GM18861 (cell line): Measurements from ENCODE around the gene FRMPD2.
"Not testable (repeated sequence)": the region's sequence is repeated elsewhere in the genome, so short reads cannot be mapped to it uniquely, and the experiment has no call there.

Experiments
- ATAC-seq: cut with Tn5 transposase; IDR thresholded peaks from one replicate; pipeline ENCODE4 v1.9.1; 2021; ENCODE audit not compliant: unreplicated experiment

The FRMPD2 gene

GRCh38 chr10:48206482-48207250 is 67.8 kb downstream of the FRMPD2 start:
- ATAC-seq, result no peak

- no peak for ATAC-seq
Observed at GRCh38 chr10:48205918-48206317, 68.6 kb downstream of the FRMPD2 start.

DNA sequence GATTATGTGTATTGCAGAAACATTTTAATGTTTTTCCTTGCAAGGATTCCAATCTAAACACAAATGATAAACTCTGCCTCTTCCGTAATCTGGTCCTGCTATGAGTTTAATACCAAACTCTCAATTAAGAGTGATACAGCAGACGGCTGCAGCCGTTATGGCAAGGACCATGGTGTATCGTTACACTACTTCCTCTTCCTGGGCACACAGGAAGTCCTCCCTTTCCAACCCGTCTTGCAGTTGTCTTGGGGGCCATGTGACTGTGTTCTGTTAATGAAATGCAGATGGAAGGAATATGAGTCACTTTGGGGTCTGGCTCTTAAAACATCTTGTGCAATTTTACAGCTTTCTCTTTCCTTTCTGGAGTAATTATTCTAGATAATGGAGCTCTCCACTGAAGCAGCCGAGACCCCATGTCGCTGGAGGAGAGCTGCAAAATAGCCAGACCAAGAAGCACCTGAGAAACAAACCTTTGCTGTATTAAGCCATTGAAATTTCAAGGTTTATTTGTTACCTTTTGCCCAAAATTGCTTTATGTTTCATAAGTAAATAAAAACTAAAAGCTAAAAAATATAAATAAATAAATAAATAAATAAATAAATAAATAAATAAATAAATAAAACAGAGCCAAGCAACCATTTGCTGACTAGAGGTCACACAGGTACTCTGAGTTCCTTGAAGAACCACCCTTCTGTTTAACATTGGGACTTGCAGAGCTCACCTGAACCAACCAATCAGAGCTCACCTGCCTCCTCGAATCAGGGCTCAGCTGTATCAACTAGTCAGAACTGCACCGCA is 74.7 kb downstream of the FRMPD2 start:
- no peak for ATAC-seq

DNA sequence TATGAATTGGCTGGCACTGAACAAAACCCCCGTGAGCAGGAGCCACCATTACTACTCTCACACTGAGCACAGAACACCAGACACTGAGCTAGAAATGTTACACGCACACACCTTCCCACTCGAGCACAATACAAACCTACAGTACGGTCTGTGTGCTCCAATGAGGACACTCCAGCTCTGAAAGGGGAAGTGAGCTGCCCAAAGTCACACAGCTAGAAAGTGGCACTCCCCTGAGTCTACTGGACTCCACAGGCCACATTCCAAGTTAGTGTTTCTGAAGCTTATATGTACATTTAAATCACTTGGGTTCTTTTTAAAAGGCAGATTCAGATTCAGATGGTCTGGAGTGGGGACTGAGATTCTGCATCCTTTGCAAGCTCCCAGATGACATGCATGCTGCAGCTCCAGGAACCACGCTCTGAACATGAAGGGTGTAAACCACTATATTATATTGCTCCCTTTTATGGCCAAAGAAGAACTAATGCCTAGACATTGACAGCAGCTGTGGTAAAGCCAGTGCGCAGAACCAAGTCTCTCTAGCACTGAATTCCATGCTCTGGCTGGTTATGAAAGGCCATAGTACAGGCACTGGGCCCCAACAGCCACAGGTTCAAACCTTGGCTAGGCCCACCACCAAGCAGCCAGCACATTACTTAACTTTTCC is 77.1 kb downstream of the FRMPD2 start:
- no peak for ATAC-seq

DNA sequence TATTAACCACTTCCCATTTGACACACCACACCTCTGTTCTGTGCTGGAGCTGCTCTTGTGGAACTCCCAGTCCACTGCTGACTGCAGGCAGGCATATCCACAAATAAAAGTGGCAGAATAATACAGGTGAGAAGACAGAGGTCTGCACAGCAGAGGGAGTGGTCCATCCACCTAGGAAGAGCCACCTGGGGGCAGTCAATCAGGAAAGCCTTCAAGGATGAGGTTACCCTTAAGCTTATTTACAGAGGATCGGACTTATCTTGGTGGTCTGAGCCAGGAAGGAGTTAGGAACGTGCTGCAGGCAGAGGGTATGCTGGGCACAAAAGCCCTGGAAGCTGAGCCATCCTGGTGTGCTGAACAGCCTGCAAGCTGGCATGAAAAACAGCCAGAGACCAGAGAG is 78.7 kb downstream of the FRMPD2 start:
- ATAC-seq, result no peak

- no peak for ATAC-seq
Observed at GRCh38 chr10:48194830-48195229, 79.7 kb downstream of the FRMPD2 start.

GRCh38 chr10:48193556-48193955 is 80.9 kb downstream of the FRMPD2 start:
- ATAC-seq, result no peak

- ATAC-seq, result no peak
Observed at GRCh38 chr10:48192881-48193450, 81.5 kb downstream of the FRMPD2 start.

- ATAC-seq, result no peak
Observed at GRCh38 chr10:48187713-48188485, 86.6 kb downstream of the FRMPD2 start.

GRCh38 chr10:48187126-48187525 is 87.4 kb downstream of the FRMPD2 start:
- no peak for ATAC-seq

DNA sequence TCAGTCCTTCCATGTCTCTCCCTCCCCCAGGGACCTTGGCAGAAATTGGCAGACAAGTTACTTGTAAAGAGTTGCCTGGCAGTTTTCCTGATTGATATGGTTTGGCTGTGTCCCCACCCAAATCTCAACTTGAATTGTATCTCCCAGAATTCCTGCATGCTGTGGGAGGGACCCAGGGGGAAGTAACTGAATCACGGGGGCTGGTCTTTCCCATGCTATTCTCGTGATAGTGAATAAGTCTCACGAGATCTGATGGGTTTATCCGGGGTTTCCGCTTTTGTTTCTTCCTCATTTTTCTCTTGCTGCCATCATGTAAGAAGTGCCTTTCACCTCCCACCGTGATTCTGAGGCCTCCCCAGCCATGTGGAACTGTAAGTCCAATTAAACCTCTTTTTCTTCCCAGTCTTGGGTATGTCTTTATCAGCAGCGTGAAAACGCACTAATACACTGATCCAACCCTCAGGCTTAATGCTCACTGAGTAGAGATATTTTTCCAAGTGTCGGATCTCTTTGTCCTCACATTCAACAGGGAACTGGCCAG is 88.2 kb downstream of the FRMPD2 start:
- ATAC-seq, result not testable (repeated sequence)

DNA sequence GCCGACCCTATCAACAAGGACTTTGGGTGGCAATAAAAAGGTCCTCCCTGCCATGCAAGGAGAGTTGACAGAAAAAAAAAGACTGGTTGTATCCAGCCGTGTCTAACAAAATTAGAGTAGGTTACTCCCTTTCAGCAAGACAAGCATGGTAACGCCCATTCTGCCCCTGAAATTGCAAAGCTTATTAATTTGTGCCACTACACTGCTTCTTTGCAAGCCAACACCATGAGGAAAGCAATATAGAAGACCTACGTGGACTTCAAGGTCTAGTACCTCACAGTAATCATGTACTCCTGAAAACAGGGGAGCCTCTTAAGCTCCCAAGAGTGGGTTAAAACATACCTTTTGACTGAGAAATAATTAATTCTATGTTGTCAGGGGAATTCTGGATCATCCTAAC is 90.3 kb downstream of the FRMPD2 start:
- ATAC-seq, result no peak

DNA sequence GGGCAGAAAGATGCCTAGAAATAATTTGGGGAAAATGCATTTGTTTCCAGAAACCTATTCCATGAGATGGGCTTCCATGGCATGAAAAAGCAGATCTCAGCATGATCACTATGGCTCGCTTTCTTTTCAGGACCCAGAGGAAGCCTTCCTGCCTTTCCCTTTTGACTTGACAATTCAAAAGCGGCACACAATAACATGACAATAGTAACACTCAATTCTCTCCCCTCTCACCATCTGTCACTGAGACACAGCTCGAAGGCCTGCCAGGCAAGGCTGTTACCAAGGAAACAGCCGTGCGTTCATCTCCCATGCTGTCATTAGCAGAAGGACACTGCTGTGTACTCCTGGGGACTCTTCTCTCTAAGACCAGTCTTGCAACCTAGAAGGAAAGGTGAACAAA is 101.8 kb downstream of the FRMPD2 start:
- not testable (repeated sequence) for ATAC-seq

DNA sequence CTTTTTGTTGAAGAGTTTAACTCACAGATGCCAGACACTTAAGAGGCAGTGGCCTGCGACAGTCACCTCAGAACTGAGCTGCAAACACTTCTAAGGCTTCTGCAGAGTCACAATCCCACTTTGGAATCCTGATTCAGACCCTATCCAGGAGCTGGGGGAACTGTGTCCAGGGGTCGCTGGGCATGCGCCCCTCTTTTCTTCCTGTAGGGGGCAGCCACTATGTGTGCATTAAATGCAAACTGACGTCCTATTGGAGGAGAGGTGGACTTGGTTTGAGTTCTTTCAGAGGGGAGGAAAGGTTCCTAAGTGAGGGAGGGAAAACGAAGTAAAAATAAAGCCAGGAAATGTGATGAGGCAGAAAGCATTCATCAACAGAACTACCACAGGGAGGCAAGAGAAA is 113.8 kb downstream of the FRMPD2 start:
- not testable (repeated sequence) for ATAC-seq

- not testable (repeated sequence) for ATAC-seq
Observed at GRCh38 chr10:48160163-48160562, 114.3 kb downstream of the FRMPD2 start.

- ATAC-seq, result not testable (repeated sequence)
Observed at GRCh38 chr10:48154211-48155140, 120.0 kb downstream of the FRMPD2 start.

DNA sequence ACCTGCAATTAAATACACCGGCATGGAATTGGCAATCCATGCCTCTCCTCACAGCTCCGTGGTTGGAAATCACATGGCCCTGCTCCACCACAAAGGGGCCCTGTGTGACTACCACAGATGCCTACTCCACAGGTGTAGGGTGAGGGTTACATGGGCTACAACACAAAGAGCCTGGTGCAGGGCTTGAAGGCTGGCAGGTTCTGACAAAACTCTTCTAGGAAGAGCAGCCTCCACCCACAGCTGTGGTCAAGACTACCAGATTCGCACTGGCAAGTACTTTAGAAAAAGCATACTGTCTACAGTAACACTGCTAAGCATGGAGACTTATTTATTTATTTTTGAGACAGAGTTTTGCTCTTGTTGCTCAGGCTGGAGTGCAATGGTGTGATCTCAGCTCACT is 126.9 kb downstream of the FRMPD2 start:
- not testable (repeated sequence) for ATAC-seq

GRCh38 chr10:48143721-48144642 is 130.5 kb downstream of the FRMPD2 start:
- not testable (repeated sequence) for ATAC-seq
